SK-N-MC (cell line): ENCODE measurements around the gene PLXNC1.

ENCODE experiments used
- DNase-seq: peaks from one replicate; pipeline ENCODE4 v3.0.0-alpha.2; 2011; ENCODE audit warnings: low read depth, low spot score
- H3K27ac ChIP-seq: fragments of 200-600 bp; sonication (generic); 2 replicates; pipeline ENCODE4 v1.5.1; 2016; ENCODE audit warnings: mixed run types
- H3K36me3 ChIP-seq: fragments of 200-600 bp; sonication (generic); 2 replicates; pipeline ENCODE4 v1.6.1; 2017; ENCODE audit warnings: antibody characterized with exemption, low read length, mixed read lengths; ENCODE audit not compliant: insufficient read depth
- H3K4me3 ChIP-seq: fragments of 200-600 bp; sonication (generic); 2 replicates; pipeline ENCODE4 v1.5.1; 2016
- H3K9ac ChIP-seq: fragments of 200-600 bp; sonication (generic); 2 replicates; pipeline ENCODE4 v1.8.0; 2017; ENCODE audit warnings: mixed run types, mixed read lengths; ENCODE audit not compliant: insufficient read length
- H3K9me3 ChIP-seq: fragments of 200-600 bp; sonication (generic); 2 replicates; pipeline ENCODE4 v1.6.1; 2017; ENCODE audit warnings: low read depth, mild to moderate bottlenecking, antibody characterized with exemption, low read length, moderate library complexity, mixed read lengths
- EZH2 ChIP-seq: fragments of 200-600 bp; sonication (generic); IDR thresholded peaks from one replicate; pipeline ENCODE4 v1.6.1; 2017; ENCODE audit warnings: antibody characterized with exemption
- FOXP2 ChIP-seq: optimal IDR thresholded peaks from 2 replicates; pipeline ENCODE3; 2011; ENCODE audit warnings: mild to moderate bottlenecking, moderate library complexity; ENCODE audit not compliant: insufficient read depth; ENCODE audit errors: extremely low read length, control extremely low read depth
- POLR2AphosphoS5 ChIP-seq: IDR thresholded peaks from 2 replicates; pipeline ENCODE4 v1.6.1; 2012; ENCODE audit warnings: mild to moderate bottlenecking, low read depth, low read length, borderline replicate concordance

The PLXNC1 gene

DNA sequence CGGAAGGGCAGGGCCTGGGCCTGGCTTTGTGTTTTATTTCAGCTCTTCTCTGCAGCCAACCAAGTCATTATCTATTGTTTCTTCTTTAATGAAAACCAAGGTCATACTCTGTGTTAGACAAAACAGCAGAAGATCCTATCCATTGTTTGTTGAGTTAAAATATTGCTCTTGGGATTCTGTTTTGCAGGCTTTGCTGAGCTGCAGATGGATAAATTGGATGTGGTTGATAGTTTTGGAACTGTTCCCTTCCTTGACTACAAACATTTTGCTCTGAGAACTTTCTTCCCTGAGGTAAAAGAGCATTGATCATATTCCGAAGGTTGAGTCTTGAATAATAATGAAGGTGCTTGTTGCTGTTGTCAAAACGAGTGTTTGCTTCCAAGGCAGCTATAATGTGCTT lies 106.6 kb downstream of the PLXNC1 start:
- Histone ChIP-seq H3K9me3 (no peaks in the 10 kb centered on the region), H3K9ac (no peak overlapping the region), H3K27ac (no peak overlapping the region), H3K36me3 (no peaks in the 10 kb centered on the region), H3K4me3 (no peak overlapping the region)
- DNase-seq = no peak
- TF ChIP-seq FOXP2 (no peak), EZH2 (no peak), POLR2AphosphoS5 (no peak)

- Histone ChIP-seq H3K9me3 (no peaks in the 10 kb centered on the region), H3K27ac (no peak overlapping the region), H3K4me3 (no peak overlapping the region), H3K36me3 (no peaks in the 10 kb centered on the region), H3K9ac (no peak overlapping the region)
- TF ChIP-seq FOXP2 (no peak), POLR2AphosphoS5 (no peak), EZH2 (no peak)
- DNase-seq = no peak
Observed at GRCh38 chr12:94255428-94255827, 107.1 kb downstream of the PLXNC1 start.

GRCh38 chr12:94258593-94258992 lies 110.2 kb downstream of the PLXNC1 start:
- no peak overlapping the region for H3K9ac ChIP-seq
- TF ChIP-seq POLR2AphosphoS5 = no peak
- no peak for TF ChIP-seq EZH2
- TF ChIP-seq FOXP2 = no peak
- no peak for DNase-seq

DNA sequence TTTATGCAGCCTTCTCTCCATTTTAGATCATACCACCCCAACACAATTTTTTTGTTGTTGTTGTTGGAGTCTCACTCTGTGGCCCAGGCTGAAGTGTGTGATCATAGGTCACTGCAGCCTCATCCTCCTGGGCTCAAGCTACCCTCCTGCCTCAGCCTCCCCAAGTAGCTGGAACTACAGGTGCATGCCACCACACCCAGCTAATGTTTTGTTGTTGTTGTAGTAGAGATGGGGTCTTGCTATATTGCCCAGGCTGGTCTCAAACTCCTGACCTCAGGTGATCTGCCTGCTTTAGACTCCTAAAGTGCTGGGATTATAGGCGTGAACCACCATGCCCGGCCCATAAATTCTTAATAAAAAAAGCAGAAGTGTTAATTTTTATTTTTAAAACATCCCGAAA lies 111.6 kb downstream of the PLXNC1 start:
- no peak overlapping the region for H3K9ac ChIP-seq
- DNase-seq = no peak
- H3K4me3 ChIP-seq = no peak overlapping the region
- no peaks in the 10 kb centered on the region for H3K9me3 ChIP-seq
- TF ChIP-seq POLR2AphosphoS5 = no peak
- TF ChIP-seq FOXP2 = no peak
- no peak for TF ChIP-seq EZH2
- no peaks in the 10 kb centered on the region for H3K36me3 ChIP-seq
- no peak overlapping the region for H3K27ac ChIP-seq

More at GRCh38 chr12:94258593-94258992, 110.2 kb downstream of the PLXNC1 start:
- no peaks in the 10 kb centered on the region for H3K9me3 ChIP-seq
- no peak overlapping the region for H3K4me3 ChIP-seq
- H3K27ac ChIP-seq = no peak overlapping the region
- H3K36me3 ChIP-seq = no peaks in the 10 kb centered on the region

DNA sequence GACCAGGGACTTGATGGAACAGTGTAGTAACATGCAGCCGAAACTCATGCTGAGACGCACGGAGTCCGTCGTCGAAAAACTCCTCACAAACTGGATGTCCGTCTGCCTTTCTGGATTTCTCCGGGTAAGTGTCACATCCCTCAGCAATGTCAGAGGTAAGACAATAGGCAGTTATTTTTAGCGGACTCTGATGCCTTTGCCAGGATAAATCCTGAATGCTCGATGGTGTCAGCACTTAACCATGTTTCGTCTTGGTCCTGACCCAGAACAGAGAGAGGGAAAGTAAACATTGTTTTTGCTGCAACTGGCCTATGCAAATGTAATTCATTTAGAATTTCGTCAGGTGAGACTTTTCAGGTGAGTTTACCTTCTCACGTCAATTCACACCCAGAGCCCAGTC lies 112.3 kb downstream of the PLXNC1 start:
- no peak for TF ChIP-seq POLR2AphosphoS5
- no peak for TF ChIP-seq FOXP2
- no peak overlapping the region for H3K27ac ChIP-seq
- H3K9me3 ChIP-seq = no peaks in the 10 kb centered on the region
- H3K9ac ChIP-seq = no peak overlapping the region
- no peak for DNase-seq
- no peaks in the 10 kb centered on the region for H3K36me3 ChIP-seq
- no peak overlapping the region for H3K4me3 ChIP-seq

- no peaks in the 10 kb centered on the region for H3K9me3 ChIP-seq
- no peak for DNase-seq
- TF ChIP-seq FOXP2 = no peak
- no peak for TF ChIP-seq EZH2
- H3K4me3 ChIP-seq = no peak overlapping the region
- no peak overlapping the region for H3K9ac ChIP-seq
- no peaks in the 10 kb centered on the region for H3K36me3 ChIP-seq
- no peak overlapping the region for H3K27ac ChIP-seq
Observed at GRCh38 chr12:94261119-94261518, 112.7 kb downstream of the PLXNC1 start.

- Histone ChIP-seq H3K36me3 (no peaks in the 10 kb centered on the region), H3K9ac (no peak overlapping the region), H3K27ac (no peak overlapping the region), H3K9me3 (no peaks in the 10 kb centered on the region), H3K4me3 (peak overlapping the region; percentile 79)
- TF ChIP-seq POLR2AphosphoS5 = no peak
- DNase-seq = no peak
Observed at GRCh38 chr12:94261786-94262185, 113.4 kb downstream of the PLXNC1 start.

- TF ChIP-seq EZH2 (no peak), FOXP2 (peak; percentile 30), POLR2AphosphoS5 (no peak; the same call in 1 of the 2 replicates)
- H3K36me3 ChIP-seq = no peaks in the 10 kb centered on the region
- peak overlapping the region; percentile 79 for H3K4me3 ChIP-seq
- no peak overlapping the region for H3K9ac ChIP-seq
- no peak for DNase-seq
- H3K27ac ChIP-seq = no peak overlapping the region
- H3K9me3 ChIP-seq = no peaks in the 10 kb centered on the region
Observed at GRCh38 chr12:94262228-94263010, 114.0 kb downstream of the PLXNC1 start.

- H3K36me3 ChIP-seq = no peaks in the 10 kb centered on the region
- H3K27ac ChIP-seq = no peak overlapping the region
- DNase-seq = no peak
- H3K9me3 ChIP-seq = no peaks in the 10 kb centered on the region
- H3K9ac ChIP-seq = no peak overlapping the region
- H3K4me3 ChIP-seq = peak overlapping the region; percentile 79
- TF ChIP-seq POLR2AphosphoS5 (no peak), EZH2 (no peak), FOXP2 (no peak)
Observed at GRCh38 chr12:94263011-94263811, 114.8 kb downstream of the PLXNC1 start.
